Spleen (tissue), 7 donors: ENCODE measurements around the gene LDLRAD4.

Experiments used
- CTCF ChIP-seq, 11 experiments: fragments of 200-600 bp in 7 of 11; fragments of 450-650 bp in 4 of 11; sonication (generic) in 4 of 11; IDR thresholded peaks in 8 of 11; conservative IDR thresholded peaks in 3 of 11; 1 replicate in 7 of 11; 2 replicates in 4 of 11; pipeline versions ENCODE4 v1.4.0 to v1.8.0; 2016 to 2021; ENCODE audit warnings: antibody characterized with exemption in 11 of 11, inconsistent platforms in 4 of 11, mild to moderate bottlenecking in 1 of 11
- POLR2A ChIP-seq, 3 donors: fragments of 450-650 bp; IDR thresholded peaks; one replicate each; pipeline ENCODE4 v1.5.1; 2017; ENCODE audit warnings: antibody characterized with exemption in 3 of 3, mild to moderate bottlenecking in 1 of 3
- POLR2AphosphoS5 ChIP-seq, 3 donors: sonication (generic); formaldehyde crosslinking; IDR thresholded peaks; one replicate each; pipeline ENCODE4 v1.5.1; 2017; ENCODE audit warnings: antibody characterized with exemption in 3 of 3
- donor health status: DM: no; HTN: no; CAD: no; lungs with moderate emphysema.
- donor health status: DM: no; HTN: no; CAD: no.
- donor health status: DM: no; HTN: no; CAD: no.

DNA sequence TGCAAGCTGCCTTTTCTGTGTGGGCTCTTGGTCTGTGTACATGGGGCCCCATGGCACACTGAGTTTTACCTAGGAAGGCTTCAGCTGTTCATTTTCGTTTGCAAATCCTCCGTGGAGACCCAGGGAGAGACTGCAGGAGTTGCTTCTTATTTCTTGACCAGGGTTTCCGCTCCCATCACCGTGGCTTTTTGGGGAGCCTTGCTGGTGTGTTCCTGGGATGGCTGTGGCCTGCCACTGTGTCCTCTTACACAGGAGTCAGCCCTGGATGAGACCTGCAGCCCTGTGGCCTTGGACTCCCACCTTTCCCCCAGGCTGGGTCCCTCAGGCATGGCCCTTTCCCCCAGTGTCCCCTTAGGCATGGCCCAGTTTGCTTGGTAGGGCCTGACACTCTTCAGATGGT is 370.8 kb downstream of the LDLRAD4 start:
- no peak for TF ChIP-seq POLR2A (IDR thresholded peaks at IDR 0.05)
- no peak for TF ChIP-seq CTCF (IDR thresholded peaks at IDR 0.05 in 8 of 11, conservative IDR thresholded peaks at IDR 0.05 in 3 of 11)
- no peak for TF ChIP-seq POLR2AphosphoS5 (IDR thresholded peaks at IDR 0.05)
